ENCODE results near the gene MYG1.

MYG1 gene, protein sequence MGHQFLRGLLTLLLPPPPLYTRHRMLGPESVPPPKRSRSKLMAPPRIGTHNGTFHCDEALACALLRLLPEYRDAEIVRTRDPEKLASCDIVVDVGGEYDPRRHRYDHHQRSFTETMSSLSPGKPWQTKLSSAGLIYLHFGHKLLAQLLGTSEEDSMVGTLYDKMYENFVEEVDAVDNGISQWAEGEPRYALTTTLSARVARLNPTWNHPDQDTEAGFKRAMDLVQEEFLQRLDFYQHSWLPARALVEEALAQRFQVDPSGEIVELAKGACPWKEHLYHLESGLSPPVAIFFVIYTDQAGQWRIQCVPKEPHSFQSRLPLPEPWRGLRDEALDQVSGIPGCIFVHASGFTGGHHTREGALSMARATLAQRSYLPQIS

DNA sequence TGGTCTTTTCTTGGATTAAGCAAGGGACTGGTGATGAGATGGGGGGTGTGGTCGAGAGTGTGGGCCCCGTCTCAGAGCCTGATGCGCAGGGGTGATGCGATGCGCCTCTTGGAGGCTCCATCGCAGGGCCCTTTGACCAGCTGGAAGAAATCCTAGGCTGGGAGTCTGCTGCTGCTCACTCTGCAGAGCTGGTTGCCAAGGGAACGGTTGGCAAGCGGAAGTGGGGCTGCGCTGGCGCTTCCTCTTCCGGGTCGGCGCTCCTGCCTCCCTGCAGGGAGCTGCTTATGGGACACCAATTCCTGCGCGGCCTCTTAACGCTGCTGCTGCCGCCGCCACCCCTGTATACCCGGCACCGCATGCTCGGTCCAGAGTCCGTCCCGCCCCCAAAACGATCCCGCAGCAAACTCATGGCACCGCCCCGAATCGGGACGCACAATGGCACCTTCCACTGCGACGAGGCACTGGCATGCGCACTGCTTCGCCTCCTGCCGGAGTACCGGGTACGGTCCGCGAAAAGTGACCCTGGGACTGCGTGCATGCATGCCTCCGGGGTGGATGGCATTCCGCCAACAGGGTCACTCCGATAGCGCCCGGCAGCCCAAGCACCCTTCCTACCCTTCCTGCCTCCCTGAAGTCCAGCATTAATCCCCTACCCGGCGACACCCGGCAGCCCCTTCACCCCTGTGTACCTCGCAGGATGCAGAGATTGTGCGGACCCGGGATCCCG, at the start of gene MYG1:
Gene MYG1 (plus strand): TSS at position 242 of the 727 bp plus-strand sequence. CDS start 43 bp downstream, at position 285.
- DNase-seq: peak; percentile 92

DNA sequence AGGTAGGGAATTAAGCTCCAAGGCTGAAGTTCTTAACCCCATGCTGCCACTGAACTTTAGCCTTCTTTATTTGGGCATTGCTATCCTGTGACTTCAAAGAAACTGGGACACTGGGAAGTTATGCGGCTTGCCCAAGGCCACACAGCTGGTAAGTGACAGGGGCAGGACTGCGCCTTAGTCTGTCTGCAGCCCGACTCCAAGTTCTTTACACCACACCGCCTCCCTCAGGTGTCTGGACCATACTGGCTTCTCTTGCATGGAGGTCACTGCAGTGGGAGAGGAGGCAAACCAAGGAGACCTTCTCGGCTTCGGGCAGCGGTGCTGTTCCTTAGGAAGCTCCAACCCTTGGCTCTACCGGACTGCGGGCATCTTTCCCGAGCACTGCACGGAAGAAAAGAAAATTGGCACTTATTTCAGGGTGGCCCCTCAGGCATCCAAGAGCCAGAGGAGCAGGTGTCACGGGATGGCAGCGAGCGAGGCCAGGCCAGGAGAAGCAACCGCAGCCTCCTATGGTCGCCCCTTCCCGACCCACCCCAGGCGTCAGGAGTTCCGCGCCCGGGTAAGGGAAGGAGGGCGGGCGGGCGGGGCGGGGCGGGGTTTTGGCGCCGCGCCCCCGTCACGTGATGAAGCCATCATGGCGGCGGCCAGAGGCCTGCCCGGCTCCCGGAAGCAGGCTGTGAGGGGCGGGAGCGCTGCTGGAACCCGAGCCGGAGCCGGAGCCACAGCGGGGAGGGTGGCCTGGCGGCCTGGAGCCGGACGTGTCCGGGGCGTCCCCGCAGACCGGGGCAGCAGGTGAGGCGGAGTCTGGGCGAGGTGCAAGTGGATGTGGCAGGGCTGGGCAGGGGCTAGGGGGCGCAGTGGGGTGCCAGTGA, 47.8 kb upstream of the MYG1 start:
- peak; percentile 94 for DNase-seq

DNA sequence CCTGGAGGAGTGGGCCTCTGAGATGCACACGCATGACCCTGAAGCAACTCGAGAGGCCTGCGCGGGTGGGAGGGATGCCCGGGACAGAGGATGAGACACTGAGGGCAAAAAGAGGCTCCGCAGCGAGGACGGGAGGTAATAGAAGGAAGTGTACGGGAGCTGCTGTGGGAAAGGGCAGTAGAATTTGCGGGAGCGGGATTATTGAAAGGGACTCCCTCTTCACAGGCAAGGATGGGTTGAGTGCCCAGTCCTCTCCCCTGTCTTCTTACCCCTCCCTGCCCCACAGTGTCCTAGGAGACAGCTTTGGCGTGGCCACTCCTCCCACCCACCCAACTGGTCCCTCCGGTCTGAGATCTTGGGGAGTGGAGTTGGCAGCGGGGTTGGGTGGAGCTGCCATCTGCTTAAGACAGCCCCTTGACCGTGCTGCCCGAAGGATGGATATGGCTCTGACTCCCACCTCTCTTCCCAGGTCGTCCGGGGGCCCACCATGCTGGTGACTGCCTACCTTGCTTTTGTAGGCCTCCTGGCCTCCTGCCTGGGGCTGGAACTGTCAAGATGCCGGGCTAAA, 47.1 kb upstream of the MYG1 start:
- peak; percentile 22 for DNase-seq

DNA sequence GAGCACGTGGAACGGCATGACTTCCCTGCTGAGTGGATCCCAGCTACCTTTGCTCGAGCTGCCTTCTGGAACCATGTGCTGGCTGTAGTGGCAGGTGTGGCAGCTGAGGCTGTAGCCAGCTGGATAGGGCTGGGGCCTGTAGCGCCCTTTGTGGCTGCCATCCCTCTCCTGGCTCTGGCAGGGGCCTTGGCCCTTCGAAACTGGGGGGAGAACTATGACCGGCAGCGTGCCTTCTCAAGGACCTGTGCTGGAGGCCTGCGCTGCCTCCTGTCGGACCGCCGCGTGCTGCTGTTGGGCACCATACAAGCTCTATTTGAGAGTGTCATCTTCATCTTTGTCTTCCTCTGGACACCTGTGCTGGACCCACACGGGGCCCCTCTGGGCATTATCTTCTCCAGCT, 46.2 kb upstream of the MYG1 start:
- no peak for DNase-seq

DNA sequence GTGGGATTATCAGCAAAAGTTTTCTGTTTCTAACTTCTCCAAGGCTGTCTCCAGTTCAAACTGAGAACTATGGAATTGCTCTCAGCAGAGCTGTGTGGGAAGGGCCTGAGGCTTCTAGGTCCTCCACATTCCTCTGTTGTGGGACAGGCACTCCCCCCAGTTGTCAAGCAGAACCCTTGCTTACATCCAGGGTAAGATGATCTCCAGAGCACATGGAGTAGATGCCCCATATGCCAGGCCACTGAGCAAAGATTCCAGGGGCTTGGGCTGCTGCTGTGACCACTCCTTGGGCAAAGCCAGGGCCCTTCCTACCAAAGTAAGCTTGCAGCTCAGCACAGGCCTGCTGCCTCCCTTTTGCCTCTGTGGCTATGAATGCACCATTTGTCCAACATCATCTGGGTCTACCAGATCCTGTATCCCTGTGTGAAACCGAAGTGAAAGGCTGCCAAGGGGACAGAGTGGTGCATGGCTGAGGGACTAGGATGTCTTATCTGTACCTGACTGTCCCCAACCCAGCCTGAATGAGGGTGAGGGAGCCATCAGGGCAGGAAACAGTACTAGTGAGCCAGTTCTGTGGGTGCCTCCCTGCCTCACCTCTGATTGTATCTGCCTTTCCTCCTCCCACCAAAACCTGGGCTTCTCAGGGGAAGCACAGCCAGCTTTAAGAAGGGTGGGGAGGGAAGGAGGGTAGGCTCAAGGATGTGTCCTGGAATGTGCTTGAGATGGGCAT, 44.5 kb upstream of the MYG1 start:
- no peak for DNase-seq

DNA sequence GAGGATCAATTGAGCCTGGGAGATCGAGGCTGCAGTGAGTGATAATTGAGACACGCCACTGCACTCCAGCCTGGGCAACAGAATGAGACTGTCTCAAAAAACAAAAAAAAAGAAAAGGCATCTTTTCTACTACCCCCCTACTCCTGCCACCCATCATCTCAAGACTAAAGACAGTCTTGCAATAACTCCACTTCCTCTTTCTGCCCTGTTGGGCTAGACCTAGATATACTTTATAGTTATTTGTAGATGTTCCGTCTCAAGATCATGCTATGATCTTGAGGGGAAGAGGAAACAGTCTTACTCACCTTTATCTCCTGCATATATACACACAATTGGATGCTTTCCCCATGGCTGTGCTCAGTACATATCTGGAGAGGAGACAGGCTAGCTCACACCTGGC, 43.5 kb upstream of the MYG1 start:
- no peak for DNase-seq

DNA sequence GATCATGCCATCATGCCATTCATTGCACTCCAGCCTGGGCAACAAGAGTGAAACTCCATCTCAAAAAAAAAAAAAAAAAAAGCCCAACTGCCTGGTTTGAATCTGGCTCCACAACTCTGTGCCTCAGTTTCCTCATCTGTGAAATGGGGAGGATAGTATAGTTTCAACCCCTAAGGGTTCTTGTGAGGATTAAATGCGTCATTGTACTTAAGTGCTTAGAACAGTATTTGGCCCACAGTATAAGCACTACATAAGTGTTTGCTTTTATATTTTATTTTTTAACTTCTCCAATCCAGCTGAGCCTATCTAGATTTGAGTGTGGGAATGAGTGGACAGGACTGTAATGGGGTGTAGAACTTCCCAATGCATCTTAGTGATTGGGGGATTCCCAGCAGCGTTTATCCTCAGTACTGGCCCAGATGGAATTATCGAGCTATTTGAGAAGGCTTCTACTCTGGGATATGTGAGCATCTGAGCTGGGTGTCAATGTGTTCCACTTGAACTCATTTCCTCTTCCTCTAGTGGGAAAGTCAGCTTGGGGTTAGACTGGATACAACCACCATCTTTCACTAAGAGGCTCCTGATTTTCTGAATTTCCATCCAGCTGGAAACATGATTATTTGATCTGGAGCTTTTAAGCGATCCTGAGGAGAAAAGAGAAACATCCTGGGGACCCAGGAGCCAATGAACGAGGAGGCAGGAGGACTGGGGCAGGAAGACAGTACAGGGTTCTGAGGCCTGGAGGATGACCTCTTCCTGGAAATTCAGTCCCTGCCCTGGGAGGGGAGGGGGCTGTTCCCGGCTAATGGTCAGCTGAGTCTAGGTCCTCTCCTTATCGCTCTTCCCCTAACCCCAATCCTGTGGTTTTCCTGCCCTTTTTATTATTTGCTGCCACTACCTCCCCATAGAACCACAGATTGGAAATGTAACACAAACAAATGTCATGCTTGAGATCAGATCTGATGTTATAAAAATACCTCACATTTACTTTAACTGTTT, 40.7 kb upstream of the MYG1 start:
- no peak for DNase-seq

DNA sequence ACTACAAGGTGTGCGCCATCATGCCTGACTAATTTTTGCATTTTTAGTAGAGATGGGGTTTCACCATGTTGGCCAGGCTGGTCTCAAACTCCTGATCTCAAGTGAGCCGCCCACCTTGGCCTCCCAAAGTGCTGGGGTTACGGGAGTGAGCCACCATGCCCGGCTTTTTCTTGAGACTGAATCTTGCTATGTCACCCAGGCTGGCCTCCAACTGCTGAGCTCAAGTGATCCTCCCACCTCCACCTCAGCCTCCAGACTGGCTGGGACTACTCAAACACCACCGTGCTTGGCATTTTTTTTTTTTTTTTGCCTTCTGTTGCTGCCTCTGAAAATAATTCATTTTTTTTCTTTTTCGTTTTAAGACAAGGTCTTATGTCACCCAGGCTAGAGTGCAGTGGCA, 39.6 kb upstream of the MYG1 start:
- DNase-seq: no peak

DNA sequence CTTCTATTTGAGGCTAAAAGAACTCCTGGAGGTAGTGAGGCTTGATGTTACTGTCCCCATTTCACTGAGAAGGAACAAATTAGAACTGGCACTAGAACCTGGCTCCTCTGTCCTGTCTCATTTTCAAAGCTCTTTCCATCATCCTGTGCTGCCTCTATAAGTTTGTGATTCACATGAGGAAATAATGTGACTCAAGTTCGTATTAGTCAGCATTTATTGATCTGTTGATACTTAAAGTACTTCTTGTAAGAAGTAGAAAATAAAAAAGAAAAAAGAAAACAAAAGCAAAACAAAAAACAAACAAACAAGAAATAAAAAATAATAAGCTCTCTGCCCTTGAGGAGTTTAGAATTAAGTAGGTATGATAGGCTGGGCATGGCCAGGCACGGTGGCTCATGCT, 33.7 kb upstream of the MYG1 start:
- no peak for DNase-seq

DNA sequence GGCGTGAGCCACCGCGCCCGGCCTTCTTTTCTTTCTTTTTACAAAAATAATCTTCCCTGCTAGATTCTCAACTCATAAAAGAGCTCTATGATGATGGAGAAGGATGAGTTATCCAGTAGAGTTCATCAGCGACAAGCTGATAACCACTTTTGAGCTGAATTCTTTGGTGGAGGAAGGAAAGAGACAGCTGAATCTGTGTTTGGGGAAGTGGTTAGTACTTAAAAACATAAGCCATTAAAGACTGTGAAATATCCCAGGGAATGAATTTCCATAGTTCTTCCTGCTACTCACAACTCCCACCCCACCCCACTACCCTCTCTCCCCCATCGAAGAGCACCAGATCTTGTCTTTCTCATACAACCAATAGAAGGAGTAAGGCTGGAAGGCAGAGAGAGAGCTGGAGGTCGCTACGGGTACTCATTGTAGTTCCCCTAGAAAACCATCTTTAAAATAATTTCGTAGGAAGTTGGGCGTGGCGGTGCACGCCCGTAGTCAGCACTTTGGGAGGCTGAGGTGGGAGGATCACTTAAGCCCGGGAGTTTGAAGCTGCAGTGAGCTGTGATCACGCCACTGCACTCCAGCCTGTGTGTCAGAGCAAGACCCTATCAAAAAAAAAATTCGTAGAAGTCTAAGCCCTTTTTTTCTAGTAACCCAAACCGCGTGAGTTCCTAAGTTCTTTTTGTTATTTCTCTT, 32.0 kb upstream of the MYG1 start:
- peak; percentile 26 for DNase-seq

DNA sequence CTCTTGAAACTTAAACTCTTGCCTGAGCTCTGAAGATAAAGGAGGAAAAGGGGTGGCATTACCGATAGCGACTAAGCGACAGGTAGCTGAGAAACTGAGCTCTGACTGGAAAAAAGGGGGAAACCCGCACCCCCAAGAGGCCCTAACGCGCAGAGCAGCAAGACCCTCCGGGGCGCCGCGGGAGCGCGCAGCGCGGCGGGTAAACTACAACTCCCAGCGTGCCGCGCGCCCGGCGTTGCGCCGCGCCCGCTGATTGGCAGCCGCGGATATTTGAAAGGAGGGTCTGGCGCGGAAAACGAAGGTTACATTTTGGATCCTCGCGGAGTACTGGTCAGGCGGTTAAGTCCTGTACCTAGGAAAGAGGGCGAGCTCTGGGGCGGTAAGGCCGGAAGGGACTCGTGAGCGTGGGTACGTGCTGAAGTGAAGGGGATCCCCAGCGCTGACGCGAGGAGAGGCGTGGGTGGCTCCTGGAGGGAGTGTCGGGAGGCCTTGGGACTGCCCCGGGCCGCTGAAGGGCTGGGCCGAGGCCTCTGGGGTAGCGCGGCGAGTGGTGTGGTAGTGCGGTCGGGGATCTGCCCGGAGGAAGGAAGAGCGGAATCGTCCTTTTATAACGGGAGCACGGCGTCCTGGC, 31.4 kb upstream of the MYG1 start, which contains the start of gene ESPL1:
Gene ESPL1 (plus strand): TSS at position 301 of the 631 bp plus-strand sequence. CDS start 468 bp downstream, outside the sequence.
- DNase-seq: peak; percentile 88

DNA sequence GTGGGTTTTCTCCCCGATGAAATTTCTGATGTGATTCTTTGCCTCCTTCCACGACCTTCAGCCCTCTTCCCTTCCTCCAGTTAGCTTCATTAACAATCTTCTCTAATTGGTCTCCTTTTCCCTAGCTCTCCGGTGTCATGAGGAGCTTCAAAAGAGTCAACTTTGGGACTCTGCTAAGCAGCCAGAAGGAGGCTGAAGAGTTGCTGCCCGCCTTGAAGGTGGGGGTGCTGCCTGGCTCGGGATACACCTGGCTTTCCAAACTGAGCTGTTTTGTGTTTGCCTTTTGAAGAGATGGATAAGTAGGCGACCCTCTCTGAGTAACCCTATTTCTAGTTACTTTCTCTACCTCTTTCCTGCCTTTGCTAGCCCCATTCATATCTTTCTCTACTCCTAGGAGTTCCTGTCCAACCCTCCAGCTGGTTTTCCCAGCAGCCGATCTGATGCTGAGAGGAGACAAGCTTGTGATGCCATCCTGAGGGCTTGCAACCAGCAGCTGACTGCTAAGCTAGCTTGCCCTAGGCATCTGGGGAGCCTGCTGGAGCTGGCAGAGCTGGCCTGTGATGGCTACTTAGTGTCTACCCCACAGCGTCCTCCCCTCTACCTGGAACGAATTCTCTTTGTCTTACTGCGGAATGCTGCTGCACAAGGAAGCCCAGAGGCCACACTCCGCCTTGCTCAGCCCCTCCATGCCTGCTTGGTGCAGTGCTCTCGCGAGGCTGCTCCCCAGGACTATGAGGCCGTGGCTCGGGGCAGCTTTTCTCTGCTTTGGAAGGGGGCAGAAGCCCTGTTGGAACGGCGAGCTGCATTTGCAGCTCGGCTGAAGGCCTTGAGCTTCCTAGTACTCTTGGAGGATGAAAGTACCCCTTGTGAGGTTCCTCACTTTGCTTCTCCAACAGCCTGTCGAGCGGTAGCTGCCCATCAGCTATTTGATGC, 30.6 kb upstream of the MYG1 start:
- no peak for DNase-seq

DNA sequence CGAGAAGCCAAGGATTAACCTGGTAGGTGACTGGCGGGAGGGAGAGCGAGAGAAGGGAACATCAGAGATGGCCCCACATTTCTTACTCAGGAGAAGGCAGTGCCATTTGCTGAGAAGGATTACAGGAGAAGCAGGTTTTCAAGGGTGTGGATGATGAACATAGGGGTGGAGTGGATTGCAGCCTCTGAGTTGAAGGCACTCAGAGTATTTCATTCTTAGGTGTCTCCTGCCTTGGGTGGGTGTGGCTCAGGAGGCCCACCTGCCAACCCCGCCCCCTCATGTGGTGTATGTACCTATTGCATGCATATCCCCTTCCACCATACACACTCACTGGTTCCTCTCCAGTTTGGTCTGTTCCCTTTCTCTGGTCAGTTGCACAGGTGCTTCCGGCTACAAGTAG, 25.1 kb upstream of the MYG1 start:
- DNase-seq: no peak

DNA sequence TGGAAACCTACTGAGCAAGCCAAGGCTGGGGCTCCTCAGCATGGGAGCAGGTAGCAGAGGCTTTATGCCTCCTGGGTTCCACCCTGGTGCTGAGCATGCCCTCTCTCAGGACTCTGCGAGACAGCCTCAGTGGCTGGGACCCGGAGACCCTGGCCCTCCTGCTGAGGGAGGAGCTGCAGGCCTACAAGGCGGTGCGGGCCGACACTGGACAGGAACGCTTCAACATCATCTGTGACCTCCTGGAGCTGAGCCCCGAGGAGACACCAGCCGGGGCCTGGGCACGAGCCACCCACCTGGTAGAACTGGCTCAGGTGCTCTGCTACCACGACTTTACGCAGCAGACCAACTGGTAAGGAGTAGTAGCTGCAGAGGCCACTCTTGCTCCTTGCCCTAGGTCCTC, 23.0 kb upstream of the MYG1 start:
- DNase-seq: no peak

DNA sequence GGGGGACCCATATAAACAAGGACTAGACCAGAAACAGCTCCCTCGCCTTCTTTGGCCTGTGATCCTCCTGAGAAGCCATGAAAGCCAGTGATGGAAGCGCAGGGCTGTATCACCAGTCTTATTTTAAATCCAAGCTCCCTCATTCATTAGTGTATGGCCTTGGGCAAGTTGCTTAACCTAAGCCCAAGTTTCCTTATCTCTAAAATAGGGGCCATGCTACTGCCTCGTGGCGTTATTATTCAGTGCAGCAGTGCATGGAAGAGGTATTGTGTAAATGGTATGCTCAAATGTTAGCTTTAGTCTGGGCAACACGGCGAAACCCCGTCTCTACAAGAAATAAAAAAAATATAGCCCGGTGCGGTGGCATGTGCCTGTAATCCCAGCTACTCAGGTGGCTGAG, 21.5 kb upstream of the MYG1 start:
- DNase-seq: no peak

DNA sequence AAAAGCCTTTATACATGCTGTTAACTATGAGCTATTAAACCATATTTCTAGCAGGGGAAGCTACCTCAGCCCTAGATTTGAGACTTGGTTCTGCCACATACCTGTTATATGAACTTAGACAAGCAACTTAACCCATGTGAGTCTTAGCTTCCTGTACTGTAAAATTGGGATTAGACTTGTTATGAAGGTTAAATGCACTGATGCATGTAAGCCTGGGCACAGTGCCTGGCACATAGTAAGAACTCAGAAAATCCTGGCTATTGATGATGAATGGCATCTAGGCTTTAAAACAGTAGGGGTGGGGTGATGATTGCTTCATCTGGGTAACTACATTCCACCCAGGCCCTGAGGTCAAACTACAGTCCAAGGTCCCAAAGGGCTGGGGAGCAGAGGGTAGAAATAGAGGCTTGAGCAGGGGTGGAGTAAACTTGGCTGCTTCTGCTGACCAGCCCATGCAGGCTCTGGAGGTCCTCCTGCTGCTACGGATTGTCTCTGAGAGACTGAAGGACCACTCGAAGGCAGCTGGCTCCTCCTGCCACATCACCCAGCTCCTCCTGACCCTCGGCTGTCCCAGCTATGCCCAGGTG, 20.1 kb upstream of the MYG1 start:
- no peak for DNase-seq

DNA sequence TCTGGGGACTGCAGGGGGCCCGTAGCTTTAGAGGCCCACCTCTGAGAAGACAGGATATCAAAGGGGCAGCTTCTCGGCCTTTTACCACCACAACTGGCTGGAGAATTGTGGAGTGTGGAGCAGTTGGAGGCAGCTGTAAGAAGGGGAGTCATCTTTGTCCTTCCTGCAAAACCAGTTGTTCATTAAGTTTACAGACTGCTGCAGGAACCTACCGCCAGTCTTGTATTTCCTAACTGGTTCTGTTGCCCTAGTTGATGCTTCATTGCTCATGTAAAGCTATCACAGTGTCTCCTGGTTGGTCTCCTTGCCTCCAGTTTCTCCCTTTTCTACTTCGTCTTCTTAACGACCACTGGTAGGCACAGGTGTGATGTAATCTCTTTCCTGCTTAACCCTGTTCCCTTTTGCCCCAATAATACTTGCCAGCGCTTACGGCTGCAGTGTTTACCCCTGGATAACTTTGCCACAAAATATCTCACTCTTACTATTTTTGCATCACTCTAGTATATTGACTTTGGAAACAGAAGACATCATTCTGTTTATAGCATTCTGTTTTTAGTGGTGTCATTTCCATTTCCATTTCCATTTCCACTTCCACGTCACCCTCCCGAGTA, 19.5 kb upstream of the MYG1 start:
- DNase-seq: no peak

DNA sequence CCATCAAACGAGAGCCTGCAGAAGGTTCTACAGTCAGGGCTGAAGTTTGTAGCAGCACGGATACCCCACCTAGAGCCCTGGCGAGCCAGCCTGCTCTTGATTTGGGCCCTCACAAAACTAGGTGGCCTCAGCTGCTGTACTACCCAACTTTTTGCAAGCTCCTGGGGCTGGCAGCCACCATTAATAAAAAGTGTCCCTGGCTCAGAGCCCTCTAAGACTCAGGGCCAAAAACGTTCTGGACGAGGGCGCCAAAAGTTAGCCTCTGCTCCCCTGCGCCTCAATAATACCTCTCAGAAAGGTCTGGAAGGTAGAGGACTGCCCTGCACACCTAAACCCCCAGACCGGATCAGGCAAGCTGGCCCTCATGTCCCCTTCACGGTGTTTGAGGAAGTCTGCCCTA, 13.0 kb upstream of the MYG1 start:
- DNase-seq: no peak

Measured in right hindlimb (tissue), 1 donor.